Activated T-helper 1 cell treated with anti-CD3 and anti-CD28 coated beads, Interleukin-2, amount 50 U/mL, for 16 hours (primary cell): Measurements from ENCODE around the gene ENPP4.
"Not testable (repeated sequence)": the region's sequence is repeated elsewhere in the genome, so short reads cannot be mapped to it uniquely, and the experiment has no call there.

Source experiments
- DNase-seq, 2 donors: peaks; one replicate each; pipeline ENCODE4 v3.0.0-alpha.2; 2020; ENCODE audit warnings: low read depth in 1 of 2, low spot score in 1 of 2

The ENPP4 gene

GRCh38 chr6:46129629-46130511 lies at the start of gene ENPP4:
Gene ENPP4 (plus strand): TSS chr6:46129989. CDS start chr6:46139584, 9,595 bp downstream.
- peak; percentile 66 to 84 for DNase-seq

GRCh38 chr6:46080111-46080510 lies 49.7 kb upstream of the ENPP4 start:
- no peak for DNase-seq

DNA sequence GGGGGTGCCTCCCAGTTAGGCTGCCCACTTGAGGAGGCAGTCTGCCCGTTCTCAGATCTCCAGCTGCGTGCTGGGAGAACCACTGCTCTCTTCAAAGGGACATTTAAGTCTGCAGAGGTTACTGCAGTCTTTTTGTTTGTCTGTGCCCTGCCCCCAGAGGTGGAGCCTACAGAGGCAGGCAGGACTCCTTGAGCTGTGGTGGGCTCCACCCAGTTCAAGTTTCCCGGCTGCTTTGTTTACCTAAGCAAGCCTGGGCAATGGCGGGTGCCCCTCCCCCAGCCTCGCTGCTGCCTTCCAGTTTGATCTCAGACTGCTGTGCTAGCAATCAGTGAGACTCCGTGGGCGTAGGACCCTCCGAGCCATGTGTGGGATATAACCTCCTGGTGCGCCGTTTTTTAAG lies 44.1 kb upstream of the ENPP4 start:
- DNase-seq = not testable (repeated sequence)

DNA sequence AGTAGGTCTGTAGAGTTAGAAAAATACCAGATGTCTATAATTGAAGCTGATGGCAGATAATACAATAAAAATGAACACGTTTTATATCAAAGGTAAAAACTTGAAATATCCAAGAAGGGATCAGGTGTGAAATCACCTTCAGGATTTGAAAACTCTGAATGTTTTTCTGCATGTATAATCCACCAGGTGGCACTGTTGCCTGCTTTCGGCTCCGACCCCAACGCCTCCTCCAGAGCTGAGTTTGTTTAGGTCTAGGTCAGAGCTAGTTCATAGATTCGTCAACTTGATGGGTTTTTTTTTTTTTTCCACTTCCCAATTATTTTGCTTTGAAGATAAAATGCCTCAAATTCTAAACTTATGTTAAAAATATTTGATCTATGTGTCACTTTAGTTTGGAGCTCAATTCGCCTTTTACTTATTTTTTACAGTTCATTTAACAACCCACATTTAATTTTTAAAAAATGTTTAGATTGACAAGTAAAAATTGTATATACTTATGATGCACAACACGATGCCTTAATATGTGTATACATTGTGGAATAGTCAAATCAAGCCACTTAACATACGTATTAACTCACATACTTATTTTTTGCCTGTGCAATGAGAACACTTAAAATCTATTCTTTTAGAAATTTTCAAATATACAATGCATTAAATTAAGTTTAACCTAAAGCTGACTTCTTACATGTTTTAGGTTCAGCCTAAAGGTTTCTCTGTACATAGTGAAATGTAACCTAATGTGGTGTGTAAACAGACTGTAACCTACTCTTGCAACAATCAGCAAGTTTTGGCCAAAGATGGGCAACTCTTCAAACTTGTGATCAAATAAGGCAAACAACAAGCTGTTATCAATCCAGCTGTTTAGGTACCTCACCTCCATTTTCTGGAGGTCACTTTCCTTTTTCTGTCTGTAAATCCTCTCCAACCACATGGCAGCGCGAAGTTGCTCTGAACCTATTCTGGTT lies 39.4 kb upstream of the ENPP4 start:
- peak; percentile 9 to 22 for DNase-seq

- no peak for DNase-seq
Observed at GRCh38 chr6:46091080-46091478, 38.7 kb upstream of the ENPP4 start.

- DNase-seq = no peak
Observed at GRCh38 chr6:46095251-46095650, 34.5 kb upstream of the ENPP4 start.

DNA sequence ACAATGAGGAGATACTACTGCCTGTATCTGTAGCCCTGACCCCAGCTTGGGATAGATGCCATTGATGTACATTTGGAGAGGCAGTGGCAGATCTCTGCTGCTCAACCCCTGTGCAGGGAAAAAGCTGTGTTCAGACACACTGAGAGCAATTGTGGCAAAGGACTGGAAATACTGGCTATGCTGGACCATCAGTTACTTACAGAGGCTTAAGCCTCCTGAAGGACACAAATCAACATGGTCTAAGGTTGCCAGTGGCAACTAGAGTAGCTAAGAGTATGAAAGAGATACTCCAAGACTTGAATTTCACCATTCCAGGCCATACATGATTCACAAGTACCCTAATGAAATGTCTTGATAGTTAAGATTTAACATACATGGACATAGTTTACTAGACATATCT lies 32.4 kb upstream of the ENPP4 start:
- no peak for DNase-seq

DNA sequence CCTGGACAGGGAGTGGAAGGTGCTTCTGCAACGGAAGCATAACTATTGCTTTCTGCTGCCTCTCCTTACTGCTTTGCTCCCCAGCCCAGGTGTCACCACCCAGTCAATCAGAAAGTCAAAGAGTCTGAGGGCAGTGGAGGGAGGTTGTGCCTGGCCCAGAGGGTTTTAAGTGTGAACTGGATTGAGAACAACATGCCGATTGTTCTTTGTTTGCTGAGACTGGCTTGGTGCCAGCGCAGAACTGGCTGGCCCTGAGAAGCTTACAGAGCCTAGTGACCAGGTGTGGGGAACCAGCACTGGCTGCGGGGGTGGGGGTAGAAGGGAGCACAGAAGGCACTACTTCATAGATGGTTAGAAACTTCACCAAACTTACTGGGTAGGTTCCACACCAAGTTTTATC lies 31.1 kb upstream of the ENPP4 start:
- DNase-seq = no peak

- DNase-seq = no peak
Observed at GRCh38 chr6:46099952-46100351, 29.8 kb upstream of the ENPP4 start.

DNA sequence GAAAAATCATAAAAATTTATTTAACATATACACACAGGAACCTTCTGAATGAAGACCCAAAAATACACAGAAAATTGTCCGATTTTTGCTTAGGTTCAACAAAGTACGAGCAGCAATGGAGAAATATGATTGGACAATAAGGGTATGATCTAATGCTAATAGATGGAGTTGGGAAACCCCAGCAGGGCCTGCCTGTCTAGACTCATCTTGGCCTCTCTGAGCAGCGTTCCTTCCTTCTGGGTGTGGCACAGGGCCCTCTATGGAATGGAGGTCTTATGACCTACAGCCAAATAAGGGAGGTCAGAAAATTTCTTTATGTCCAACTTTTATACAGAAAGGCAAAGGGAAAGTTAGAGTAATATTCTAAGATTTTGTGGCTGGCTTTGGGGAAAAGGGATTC lies 27.7 kb upstream of the ENPP4 start:
- DNase-seq = no peak

DNA sequence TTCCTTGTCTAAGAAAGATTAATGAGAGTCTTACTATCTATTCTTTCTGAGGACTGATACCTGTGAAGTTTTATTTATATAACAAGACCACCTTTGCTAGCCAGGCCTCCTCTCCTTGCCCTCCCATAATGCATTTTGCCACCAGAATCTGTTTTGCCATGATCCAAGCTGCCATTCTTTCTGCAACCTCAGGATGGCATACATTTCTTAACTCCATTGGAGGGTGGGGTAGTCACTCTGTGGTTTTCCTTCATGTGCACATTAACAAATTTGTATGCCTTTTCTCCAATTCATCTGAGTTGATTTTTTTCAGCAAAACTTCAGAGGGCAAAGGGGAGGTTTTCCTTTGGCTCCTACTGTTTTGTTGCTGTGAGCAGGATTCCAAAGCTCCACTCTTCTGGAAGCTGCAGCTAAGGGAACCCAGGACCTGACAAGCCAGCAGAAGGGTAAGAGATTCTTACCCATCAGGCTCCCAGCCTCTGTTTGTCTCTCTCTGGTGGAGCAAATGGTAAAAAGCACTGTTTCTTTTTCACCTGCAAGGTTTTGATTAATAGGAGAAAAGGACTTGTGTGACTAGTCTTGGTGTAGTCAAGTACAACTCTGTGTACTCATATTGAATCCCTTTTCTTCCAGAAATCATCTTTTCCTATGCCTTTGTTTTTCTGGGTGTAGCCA lies 26.2 kb upstream of the ENPP4 start:
- no peak for DNase-seq

DNA sequence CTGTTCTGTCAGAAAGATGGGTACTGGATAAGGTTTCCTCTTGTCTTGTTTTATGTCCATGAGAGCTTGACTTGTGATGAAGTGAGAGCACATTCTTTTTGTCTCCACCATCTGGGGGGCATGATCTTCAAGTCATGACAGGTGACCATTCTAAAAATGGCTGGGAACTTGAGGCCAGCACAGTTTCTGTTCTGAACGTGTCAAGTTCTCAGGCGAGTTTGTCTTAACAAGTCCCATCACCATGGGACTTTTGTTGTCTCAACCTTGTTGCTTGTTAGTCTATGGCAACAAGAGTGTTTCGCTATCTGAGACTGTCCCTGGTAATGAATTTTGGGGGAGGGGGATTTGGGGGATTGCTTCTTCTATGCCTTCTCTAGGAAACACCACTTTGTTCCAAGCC lies 25.6 kb upstream of the ENPP4 start:
- no peak for DNase-seq

DNA sequence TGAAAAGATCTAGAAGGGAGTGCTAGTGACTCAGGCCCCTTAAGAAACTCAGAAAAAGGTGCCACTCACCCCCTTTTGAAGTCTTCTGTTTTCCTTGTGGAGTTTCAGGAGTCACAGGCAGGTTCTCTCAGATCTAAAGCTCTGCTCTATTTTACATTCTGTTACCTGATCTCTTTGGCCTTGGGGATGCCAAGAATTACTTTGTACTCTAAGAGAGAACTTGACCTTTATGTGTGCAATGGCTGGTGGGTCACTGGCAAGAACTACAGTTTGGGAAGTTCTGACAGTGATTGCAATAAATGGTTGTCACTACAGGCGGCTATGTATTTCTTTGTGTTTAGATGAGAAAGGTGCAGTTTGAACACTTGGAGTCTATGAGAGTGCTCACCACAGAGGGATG lies 24.2 kb upstream of the ENPP4 start:
- no peak for DNase-seq

DNA sequence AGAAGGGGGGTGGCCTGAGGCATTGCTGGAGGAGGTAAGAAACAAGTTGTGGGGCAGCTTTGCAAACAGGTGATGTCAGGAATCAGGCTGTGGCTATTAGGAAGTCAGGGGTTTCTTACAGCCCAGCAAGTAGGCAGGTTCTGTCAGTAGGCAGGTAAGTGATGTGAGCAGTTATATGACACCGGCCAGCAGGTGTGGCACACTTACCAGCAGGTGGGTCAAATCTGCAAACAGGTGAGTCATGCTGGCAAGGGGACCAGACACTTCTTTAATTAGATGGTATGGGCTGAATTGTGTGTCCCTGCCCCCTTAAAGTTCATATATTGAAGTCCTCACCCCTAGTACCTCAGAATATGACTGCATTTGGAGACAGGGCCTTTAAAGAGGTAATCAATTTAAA lies 16.4 kb upstream of the ENPP4 start:
- DNase-seq = no peak

GRCh38 chr6:46115634-46116033 lies 14.2 kb upstream of the ENPP4 start:
- DNase-seq = no peak

- no peak for DNase-seq
Observed at GRCh38 chr6:46116289-46116688, 13.5 kb upstream of the ENPP4 start.

- no peak for DNase-seq
Observed at GRCh38 chr6:46118157-46118556, 11.6 kb upstream of the ENPP4 start.

DNA sequence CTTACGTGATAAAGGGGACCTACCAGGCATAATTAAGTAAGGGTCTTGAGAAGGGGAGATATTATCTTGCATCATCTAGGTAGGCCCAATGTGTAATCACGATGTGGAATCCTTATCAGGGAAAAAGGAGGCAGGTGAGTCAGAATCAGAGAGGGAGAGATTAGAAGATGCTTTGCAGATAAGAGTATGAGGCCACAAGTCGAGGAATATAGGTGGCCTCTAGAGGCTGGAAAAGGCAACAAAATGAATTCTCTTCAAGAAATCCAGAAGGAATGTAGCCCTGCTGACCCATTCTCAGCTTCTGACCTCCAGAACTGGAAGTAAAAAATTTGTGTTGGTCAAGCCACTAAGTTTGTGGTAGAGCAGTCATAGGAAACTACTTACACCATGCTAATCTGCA lies 11.0 kb upstream of the ENPP4 start:
- no peak for DNase-seq

GRCh38 chr6:46119679-46120078 lies 10.1 kb upstream of the ENPP4 start:
- not testable (repeated sequence) for DNase-seq

DNA sequence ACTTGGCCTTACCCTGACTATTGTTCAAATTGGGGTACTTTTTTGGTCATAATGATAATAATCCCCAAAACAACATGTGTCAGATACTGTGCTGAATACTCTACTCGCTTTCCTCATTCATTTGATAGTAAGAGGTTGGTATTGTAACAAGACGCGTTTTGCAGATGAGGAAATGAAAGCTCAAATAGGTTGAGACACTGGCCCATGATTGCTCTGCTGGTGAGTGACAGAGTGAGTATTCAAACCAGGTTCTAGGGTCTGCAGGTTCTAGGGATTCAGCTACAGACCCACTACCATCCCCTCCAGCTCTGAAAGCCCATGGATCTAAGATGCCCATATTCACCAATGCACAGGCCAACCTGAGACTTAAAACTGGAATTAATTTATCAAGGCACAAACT lies 1.3 kb upstream of the ENPP4 start:
- DNase-seq = no peak

DNA sequence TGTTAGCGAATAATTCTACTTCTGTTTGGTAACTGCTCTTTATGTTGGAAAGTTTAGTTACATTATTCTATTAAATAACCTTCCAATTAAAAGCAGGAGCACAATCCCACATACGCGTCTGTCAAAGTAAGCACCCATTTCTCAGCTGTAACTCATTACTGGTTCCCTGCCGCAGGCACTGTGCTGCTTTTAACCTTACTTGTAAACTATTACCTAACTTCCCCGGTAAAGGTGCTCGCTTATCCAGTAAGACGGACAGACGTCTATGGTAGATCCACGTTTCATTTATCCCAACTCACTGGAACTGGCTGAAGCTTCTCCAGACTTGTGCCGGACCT lies 529 bp upstream of the ENPP4 start:
- no peak for DNase-seq

GRCh38 chr6:46130666-46131065 lies 877 bp downstream of the ENPP4 start:
- DNase-seq = no peak
